Measurements from ENCODE around the gene CD48. TPM values are rescaled to one million over a fixed set of nuclear protein-coding genes. Genes with fewer than 3 reads are reported as not detected.

Gene CD48
- total RNA-seq, 1 experiment from 2014 or later = 0.20 TPM

DNA sequence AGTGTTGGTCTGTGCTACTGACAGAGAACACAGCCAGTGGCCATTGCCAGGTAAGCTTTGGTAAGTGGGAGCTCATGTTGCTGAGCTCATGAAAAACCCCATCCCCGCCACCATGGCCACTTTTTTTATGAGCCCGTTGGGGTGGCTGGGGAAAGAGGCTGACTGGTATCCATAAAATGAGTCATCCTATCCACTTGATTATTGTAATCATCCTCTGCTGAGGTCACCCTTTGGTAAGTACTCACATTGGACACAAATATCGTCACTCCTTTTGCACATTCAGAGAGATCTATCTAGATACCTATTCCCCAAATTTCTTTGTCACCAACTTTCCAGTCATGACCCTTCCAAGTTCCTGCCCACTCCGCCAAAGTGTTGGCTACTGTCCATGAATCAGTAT, 49.4 kb upstream of the CD48 start:
- DNase-seq (ENCODE audit: low read depth, low spot score) = no peak
- ChIA-PET RAD21 (ENCODE audit: low non-redundant PET in 1 of 2, low total read pairs in 2 of 2, uncharacterized antibody in 2 of 2, unreplicated experiment in 2 of 2) (no interaction called here), CTCF (interaction anchor here (1.0 kb wide), 1 partner anchor 19 kb away, joined by 3 read pairs; no protein-coding TSS in a partner anchor), POLR2A (no interaction called here)
- Histone ChIP-seq H3K9ac (ENCODE audit: low read length) (no peak overlapping the region), H2AFZ (ENCODE audit: low read depth, low read length, poor library complexity, severe bottlenecking) (no peak overlapping the region), H3K9me3 (ENCODE audit: control insufficient read depth in 1 of 2, insufficient read depth in 1 of 2, low read depth in 1 of 2, low read length in 2 of 2) (no peaks in the 10 kb centered on the region), H3K27ac (ENCODE audit: low read depth, low read length) (no peak overlapping the region), H3K27me3 (ENCODE audit: insufficient read depth, low read length) (no peaks in the 10 kb centered on the region), H3K4me1 (ENCODE audit: control insufficient read depth in 1 of 2, insufficient read depth in 2 of 2, low read length in 2 of 2) (no peaks in the 10 kb centered on the region), H3K4me3 (replicated peaks in 1 of 2; ENCODE audit: low read depth in 1 of 2, low read length in 2 of 2) (no peak overlapping the region), H3K9me2 (ENCODE audit: insufficient read depth) (no peaks in the 10 kb centered on the region), H3K4me2 (ENCODE audit: low read length) (no peak overlapping the region), H3K79me2 (ENCODE audit: insufficient read depth, low read length) (no peaks in the 10 kb centered on the region), H3K36me3 (ENCODE audit: control insufficient read depth in 1 of 2, insufficient read depth in 2 of 2, low read length in 2 of 2) (no peaks in the 10 kb centered on the region), H4K20me1 (ENCODE audit: insufficient read depth) (no peaks in the 10 kb centered on the region)
- intact Hi-C loops (cut with micrococcal nuclease) = no loop called here
- no TSS peak for BruUV-seq (replicated peaks)
- no peak for ATAC-seq
- no peak for TF ChIP-seq EZH2 (IDR thresholded peaks at IDR 0.05)
- TF ChIP-seq, protein P1, sequence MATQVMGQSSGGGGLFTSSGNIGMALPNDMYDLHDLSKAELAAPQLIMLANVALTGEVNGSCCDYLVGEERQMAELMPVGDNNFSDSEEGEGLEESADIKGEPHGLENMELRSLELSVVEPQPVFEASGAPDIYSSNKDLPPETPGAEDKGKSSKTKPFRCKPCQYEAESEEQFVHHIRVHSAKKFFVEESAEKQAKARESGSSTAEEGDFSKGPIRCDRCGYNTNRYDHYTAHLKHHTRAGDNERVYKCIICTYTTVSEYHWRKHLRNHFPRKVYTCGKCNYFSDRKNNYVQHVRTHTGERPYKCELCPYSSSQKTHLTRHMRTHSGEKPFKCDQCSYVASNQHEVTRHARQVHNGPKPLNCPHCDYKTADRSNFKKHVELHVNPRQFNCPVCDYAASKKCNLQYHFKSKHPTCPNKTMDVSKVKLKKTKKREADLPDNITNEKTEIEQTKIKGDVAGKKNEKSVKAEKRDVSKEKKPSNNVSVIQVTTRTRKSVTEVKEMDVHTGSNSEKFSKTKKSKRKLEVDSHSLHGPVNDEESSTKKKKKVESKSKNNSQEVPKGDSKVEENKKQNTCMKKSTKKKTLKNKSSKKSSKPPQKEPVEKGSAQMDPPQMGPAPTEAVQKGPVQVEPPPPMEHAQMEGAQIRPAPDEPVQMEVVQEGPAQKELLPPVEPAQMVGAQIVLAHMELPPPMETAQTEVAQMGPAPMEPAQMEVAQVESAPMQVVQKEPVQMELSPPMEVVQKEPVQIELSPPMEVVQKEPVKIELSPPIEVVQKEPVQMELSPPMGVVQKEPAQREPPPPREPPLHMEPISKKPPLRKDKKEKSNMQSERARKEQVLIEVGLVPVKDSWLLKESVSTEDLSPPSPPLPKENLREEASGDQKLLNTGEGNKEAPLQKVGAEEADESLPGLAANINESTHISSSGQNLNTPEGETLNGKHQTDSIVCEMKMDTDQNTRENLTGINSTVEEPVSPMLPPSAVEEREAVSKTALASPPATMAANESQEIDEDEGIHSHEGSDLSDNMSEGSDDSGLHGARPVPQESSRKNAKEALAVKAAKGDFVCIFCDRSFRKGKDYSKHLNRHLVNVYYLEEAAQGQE (IDR thresholded peaks at IDR 0.05; ENCODE audit: low read depth) = no peak
- no peak for TF ChIP-seq POLR2AphosphoS5 (IDR thresholded peaks at IDR 0.05; ENCODE audit: low read depth, low read length)
- TF ChIP-seq, protein P2, sequence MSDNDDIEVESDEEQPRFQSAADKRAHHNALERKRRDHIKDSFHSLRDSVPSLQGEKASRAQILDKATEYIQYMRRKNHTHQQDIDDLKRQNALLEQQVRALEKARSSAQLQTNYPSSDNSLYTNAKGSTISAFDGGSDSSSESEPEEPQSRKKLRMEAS (IDR thresholded peaks at IDR 0.05) = no peak
- TF ChIP-seq ZFX (IDR thresholded peaks at IDR 0.05) = no peak
- TF ChIP-seq ELF1 (IDR thresholded peaks at IDR 0.05; ENCODE audit: borderline replicate concordance, low read depth) = no peak
- TF ChIP-seq CEBPB (IDR thresholded peaks at IDR 0.05; ENCODE audit: low read depth) = no peak
- TF ChIP-seq, protein P3, sequence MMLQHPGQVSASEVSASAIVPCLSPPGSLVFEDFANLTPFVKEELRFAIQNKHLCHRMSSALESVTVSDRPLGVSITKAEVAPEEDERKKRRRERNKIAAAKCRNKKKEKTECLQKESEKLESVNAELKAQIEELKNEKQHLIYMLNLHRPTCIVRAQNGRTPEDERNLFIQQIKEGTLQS (IDR thresholded peaks at IDR 0.05) = no peak
- TF ChIP-seq, protein P4, sequence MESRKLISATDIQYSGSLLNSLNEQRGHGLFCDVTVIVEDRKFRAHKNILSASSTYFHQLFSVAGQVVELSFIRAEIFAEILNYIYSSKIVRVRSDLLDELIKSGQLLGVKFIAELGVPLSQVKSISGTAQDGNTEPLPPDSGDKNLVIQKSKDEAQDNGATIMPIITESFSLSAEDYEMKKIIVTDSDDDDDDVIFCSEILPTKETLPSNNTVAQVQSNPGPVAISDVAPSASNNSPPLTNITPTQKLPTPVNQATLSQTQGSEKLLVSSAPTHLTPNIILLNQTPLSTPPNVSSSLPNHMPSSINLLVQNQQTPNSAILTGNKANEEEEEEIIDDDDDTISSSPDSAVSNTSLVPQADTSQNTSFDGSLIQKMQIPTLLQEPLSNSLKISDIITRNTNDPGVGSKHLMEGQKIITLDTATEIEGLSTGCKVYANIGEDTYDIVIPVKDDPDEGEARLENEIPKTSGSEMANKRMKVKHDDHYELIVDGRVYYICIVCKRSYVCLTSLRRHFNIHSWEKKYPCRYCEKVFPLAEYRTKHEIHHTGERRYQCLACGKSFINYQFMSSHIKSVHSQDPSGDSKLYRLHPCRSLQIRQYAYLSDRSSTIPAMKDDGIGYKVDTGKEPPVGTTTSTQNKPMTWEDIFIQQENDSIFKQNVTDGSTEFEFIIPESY (IDR thresholded peaks at IDR 0.05; ENCODE audit: extremely low read depth, insufficient replicate concordance, low read length) = no peak
